Measurements from ENCODE around the gene CFAP45. TPM values are rescaled to one million over a fixed set of nuclear protein-coding genes. Genes with fewer than 3 reads are reported as not detected.

The CFAP45 gene
- total RNA-seq, 4 donors from 2014 or later, result 0.32 TPM; not detected in 3

- no peak overlapping the region for H3K27ac ChIP-seq
- intact Hi-C loops (cut with DNase I; ENCODE audit: low total_unique reads) (no loop called here), in situ Hi-C loops (cut with MboI; ENCODE audit: low pct_ligation_motif_present in 1 of 4, low pct_unique_long_range_greater_than_20kb in 1 of 4, low sequenced_read_pairs in 3 of 4) (no loop called here)
- TF ChIP-seq POLR2AphosphoS5 (IDR thresholded peaks at IDR 0.05) (peak in 2 of 3 donors; percentile 12 to 19), POLR2A (IDR thresholded peaks at IDR 0.05) (no peak)
- WGBS, 2 donors (ENCODE audit: low coverage in 1 of 2), result 31 to 62% methylated on average over 4 to 7 of the region's 7 CpGs
- no peak overlapping the region for H3K4me3 ChIP-seq
- H3K4me1 ChIP-seq, result peaks cover 0 to 8% (median under 1%) of the 10 kb centered on the region in 4 donors
- H3K36me3 ChIP-seq, result no peaks in the 10 kb centered on the region
- H3K9me3 ChIP-seq, result no peaks in the 10 kb centered on the region
- DNase-seq, result peak; percentile 35
- no peaks in the 10 kb centered on the region for H3K27me3 ChIP-seq
These were observed 76.6 kb downstream of the CFAP45 start for GRCh38 chr1:159823406-159823805.

Small RNAs within 50 kb of the gene (small RNA-seq; reads per million reads assigned to genes)
- gene MIR4259, result 0 reads per million in 4 donors
- gene RF00570, result 0 reads per million in 4 donors

Other genes with a start within 250 kb of the CFAP45 start
- not detected for gene CRP, start 185.6 kb downstream of the CFAP45 start, total RNA-seq
- gene DUSP23, start 119.2 kb downstream of the CFAP45 start, total RNA-seq, result 10 to 100 TPM in 3 of 4 donors, 1 to 10 TPM in 1; 9.7 to 96.4 (median 72.3) TPM
- gene FCRL6, start 97.8 kb downstream of the CFAP45 start, total RNA-seq, result 1 to 10 TPM in 1 of 4 donors, under 1 TPM in 1, not detected in 2; 0.55 to 1.4 TPM
- 1 to 10 TPM in 3 of 4 donors, under 1 TPM in 1; 0.37 to 7.1 (median 2.3) TPM for gene SLAMF8, start 73.3 kb downstream of the CFAP45 start, total RNA-seq
- not detected for gene VSIG8, start 37.5 kb downstream of the CFAP45 start, total RNA-seq
- 100 to 1,000 TPM in 3 of 4 donors, 10 to 100 TPM in 1; 65.1 to 235 (median 168) TPM for gene TAGLN2, start 25.3 kb upstream of the CFAP45 start, total RNA-seq
- 100 to 1,000 TPM in 1 of 4 donors, 10 to 100 TPM in 3; 40.7 to 137 (median 81.3) TPM for gene IGSF9, start 45.4 kb upstream of the CFAP45 start, total RNA-seq
- gene SLAMF9, start 54.1 kb upstream of the CFAP45 start, total RNA-seq, result under 1 TPM in 1 of 4 donors, not detected in 3; 0.64 TPM
- gene PIGM, start 131.8 kb upstream of the CFAP45 start, total RNA-seq, result 1 to 10 TPM; 3.2 to 8.2 (median 4.9) TPM
- gene KCNJ10, start 170.0 kb upstream of the CFAP45 start, total RNA-seq, result not detected
- under 1 TPM in 1 of 4 donors, not detected in 3; 0.27 TPM for gene KCNJ9, start 181.4 kb upstream of the CFAP45 start, total RNA-seq
- gene IGSF8, start 198.5 kb upstream of the CFAP45 start, total RNA-seq, result 10 to 100 TPM; 35.9 to 89.0 (median 49.5) TPM
- gene ATP1A2, start 215.6 kb upstream of the CFAP45 start, total RNA-seq, result 10 to 100 TPM; 11.4 to 40.8 (median 23.1) TPM